HG02852 (cell line): ENCODE measurements around the gene KIF19.

Experiments
- ATAC-seq: cut with Tn5 transposase; IDR thresholded peaks from one replicate; pipeline ENCODE4 v1.9.1; 2021; ENCODE audit warnings: mild to moderate bottlenecking, moderate library complexity; ENCODE audit not compliant: unreplicated experiment

The KIF19 gene

GRCh38 chr17:74339537-74340195 is 13.6 kb downstream of the KIF19 start:
- no peak for ATAC-seq

GRCh38 chr17:74340470-74341023 is 14.5 kb downstream of the KIF19 start:
- ATAC-seq, result no peak

GRCh38 chr17:74342224-74342623 is 16.2 kb downstream of the KIF19 start:
- ATAC-seq, result no peak

- ATAC-seq, result no peak
Observed at GRCh38 chr17:74343121-74343520, 17.1 kb downstream of the KIF19 start.

GRCh38 chr17:74343526-74344284 is 17.7 kb downstream of the KIF19 start:
- ATAC-seq, result no peak

GRCh38 chr17:74344658-74345057 is 18.6 kb downstream of the KIF19 start:
- ATAC-seq, result no peak

- ATAC-seq, result no peak
Observed at GRCh38 chr17:74345433-74346241, 19.6 kb downstream of the KIF19 start.

- ATAC-seq, result no peak
Observed at GRCh38 chr17:74347646-74348045, 21.6 kb downstream of the KIF19 start.

- no peak for ATAC-seq
Observed at GRCh38 chr17:74349120-74349519, 23.1 kb downstream of the KIF19 start.

- ATAC-seq, result no peak
Observed at GRCh38 chr17:74350486-74350885, 24.5 kb downstream of the KIF19 start.

GRCh38 chr17:74351552-74352210 is 25.7 kb downstream of the KIF19 start:
- no peak for ATAC-seq

- ATAC-seq, result no peak
Observed at GRCh38 chr17:74353446-74354060, 27.5 kb downstream of the KIF19 start.

- no peak for ATAC-seq
Observed at GRCh38 chr17:74354123-74354522, 28.1 kb downstream of the KIF19 start.

GRCh38 chr17:74354561-74354960 is 28.5 kb downstream of the KIF19 start:
- no peak for ATAC-seq

GRCh38 chr17:74355065-74355464 is 29.0 kb downstream of the KIF19 start:
- no peak for ATAC-seq

GRCh38 chr17:74356646-74357465 is 30.8 kb downstream of the KIF19 start:
- no peak for ATAC-seq

GRCh38 chr17:74357466-74357809 is 31.4 kb downstream of the KIF19 start:
- no peak for ATAC-seq

- no peak for ATAC-seq
Observed at GRCh38 chr17:74358697-74359096, 32.7 kb downstream of the KIF19 start.

GRCh38 chr17:74359916-74360315 is 33.9 kb downstream of the KIF19 start:
- no peak for ATAC-seq

- ATAC-seq, result no peak
Observed at GRCh38 chr17:74360899-74361229, 34.8 kb downstream of the KIF19 start.
